Activated naive CD8-positive, alpha-beta T cell (primary cell): ENCODE results near the gene IGSF6.

ENCODE experiments used
- H3K27ac Mint-ChIP-seq: one replicate; pipeline ENCODE4 v1.8.0; 2021; ENCODE audit warnings: mixed read lengths
- H3K27me3 Mint-ChIP-seq: one replicate; pipeline ENCODE4 v1.8.0; 2021; ENCODE audit warnings: mixed read lengths
- H3K36me3 Mint-ChIP-seq: one replicate; pipeline ENCODE4 v1.8.0; 2021; ENCODE audit warnings: mixed read lengths
- H3K4me1 Mint-ChIP-seq: one replicate; pipeline ENCODE4 v1.8.0; 2021; ENCODE audit warnings: low read depth, mixed read lengths
- H3K4me3 Mint-ChIP-seq: one replicate; pipeline ENCODE4 v1.8.0; 2021; ENCODE audit warnings: mild to moderate bottlenecking, mixed read lengths
- H3K9me3 Mint-ChIP-seq: one replicate; pipeline ENCODE4 v1.8.0; 2021; ENCODE audit warnings: low read depth, mixed read lengths

IGSF6 gene

DNA sequence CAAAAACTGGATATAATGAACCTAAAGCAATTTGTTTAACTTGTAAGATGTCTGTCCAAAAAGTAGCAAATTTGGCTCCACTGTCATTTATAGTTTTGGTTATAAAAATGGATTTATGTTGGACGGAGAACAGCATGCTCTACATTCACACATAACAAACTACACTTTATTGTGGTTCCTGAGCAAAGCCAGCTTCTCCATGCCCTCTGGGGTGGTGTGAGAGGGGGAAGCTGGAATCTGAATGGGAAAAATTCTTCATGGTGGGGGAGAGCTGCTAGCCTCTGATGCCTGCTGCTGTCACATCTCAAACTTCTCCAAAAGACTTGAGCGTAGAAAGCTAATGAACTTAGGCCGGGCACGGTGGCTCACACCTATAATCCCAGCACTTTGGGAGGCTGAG lies 62.9 kb downstream of the IGSF6 start:
- Mint-ChIP-seq H3K27me3 (no peaks in the 10 kb centered on the region), H3K27ac (no peak overlapping the region), H3K9me3 (no peaks in the 10 kb centered on the region), H3K4me3 (no peak overlapping the region), H3K36me3 (no peaks in the 10 kb centered on the region), H3K4me1 (no peaks in the 10 kb centered on the region)
